Mammary epithelial cell (primary cell): ENCODE results near the gene GABRD.

ENCODE experiments used
- CTCF ChIP-seq, 2 donors: IDR thresholded peaks in 1 of 2; conservative IDR thresholded peaks in 1 of 2; 2 replicates each; pipeline ENCODE4 v1.5.1; 2011 to 2012; ENCODE audit warnings: inconsistent platforms in 2 of 2, low read length in 2 of 2, mild to moderate bottlenecking in 2 of 2, control low read depth in 1 of 2, low read depth in 1 of 2; ENCODE audit not compliant: insufficient read depth in 1 of 2; ENCODE audit errors: extremely low read depth in 1 of 2
- EZH2 ChIP-seq: IDR thresholded peaks from 2 replicates; pipeline ENCODE4 v1.6.1; 2012; ENCODE audit warnings: low read length, inconsistent platforms, borderline replicate concordance

GRCh38 chr1:2014741-2015735, 4.1 kb upstream of the GABRD start:
- no peak for TF ChIP-seq CTCF (conservative IDR thresholded peaks at IDR 0.05 in 1 of 2, IDR thresholded peaks at IDR 0.05 in 1 of 2; ENCODE audit: extremely low read depth in 1 of 2, insufficient read depth in 1 of 2, low read depth in 1 of 2, low read length in 2 of 2)
- no peak for TF ChIP-seq EZH2
